ENCODE data around the gene APMAP. TPM values are rescaled to one million over a fixed set of nuclear protein-coding genes. Genes with fewer than 3 reads are reported as not detected.

Gene APMAP
- total RNA-seq, 1 donor from 2014 or later, result 81.3 TPM

GRCh38 chr20:25033265-25033923 lies 40.8 kb upstream of the APMAP start:
- Mint-ChIP-seq H3K36me3 (ENCODE audit: insufficient read depth) (no peaks in the 10 kb centered on the region), H3K4me3 (ENCODE audit: low read depth) (no peak overlapping the region), H3K27me3 (peaks cover 7% of the 10 kb centered on the region), H3K27ac (no peak overlapping the region), H3K4me1 (ENCODE audit: low read depth) (peaks cover 3% of the 10 kb centered on the region), H3K9me3 (ENCODE audit: low read depth) (no peaks in the 10 kb centered on the region)
- TF ChIP-seq CTCF (IDR thresholded peaks at IDR 0.05; ENCODE audit: unreplicated experiment), result no peak
- DNase-seq (ENCODE audit: low spot score, unreplicated experiment), result no peak

GRCh38 chr20:25032478-25033264 lies 40.1 kb upstream of the APMAP start:
- DNase-seq (ENCODE audit: low spot score, unreplicated experiment), result no peak
- Mint-ChIP-seq H3K9me3 (ENCODE audit: low read depth) (no peaks in the 10 kb centered on the region), H3K27ac (peak overlapping the region; percentile 56)

GRCh38 chr20:25032065-25032477 lies 39.5 kb upstream of the APMAP start:
- no peaks in the 10 kb centered on the region for H3K36me3 Mint-ChIP-seq (ENCODE audit: insufficient read depth)
- no peak for TF ChIP-seq CTCF (IDR thresholded peaks at IDR 0.05; ENCODE audit: unreplicated experiment)
- peak overlapping the region; percentile 56 for H3K27ac Mint-ChIP-seq
- peaks cover 7% of the 10 kb centered on the region for H3K27me3 Mint-ChIP-seq
- H3K4me1 Mint-ChIP-seq (ENCODE audit: low read depth), result peaks cover 3% of the 10 kb centered on the region
- no peak for DNase-seq (ENCODE audit: low spot score, unreplicated experiment)
- no peak overlapping the region for H3K4me3 Mint-ChIP-seq (ENCODE audit: low read depth)
- no peaks in the 10 kb centered on the region for H3K9me3 Mint-ChIP-seq (ENCODE audit: low read depth)

More at GRCh38 chr20:25032478-25033264, 40.1 kb upstream of the APMAP start:
- Mint-ChIP-seq H3K4me1 (ENCODE audit: low read depth) (peaks cover 3% of the 10 kb centered on the region), H3K4me3 (ENCODE audit: low read depth) (no peak overlapping the region), H3K27me3 (peaks cover 7% of the 10 kb centered on the region), H3K36me3 (ENCODE audit: insufficient read depth) (no peaks in the 10 kb centered on the region)
- TF ChIP-seq CTCF (IDR thresholded peaks at IDR 0.05; ENCODE audit: unreplicated experiment), result no peak

- Mint-ChIP-seq H3K36me3 (ENCODE audit: insufficient read depth) (no peaks in the 10 kb centered on the region), H3K27ac (no peak overlapping the region)
These were observed 38.7 kb upstream of the APMAP start for GRCh38 chr20:25031241-25031640.

More at GRCh38 chr20:25031241-25031640, 38.7 kb upstream of the APMAP start:
- Mint-ChIP-seq H3K4me1 (ENCODE audit: low read depth) (peaks cover 3% of the 10 kb centered on the region), H3K9me3 (ENCODE audit: low read depth) (no peaks in the 10 kb centered on the region), H3K27me3 (peaks cover 7% of the 10 kb centered on the region), H3K4me3 (ENCODE audit: low read depth) (no peak overlapping the region)
- no peak for TF ChIP-seq CTCF (IDR thresholded peaks at IDR 0.05; ENCODE audit: unreplicated experiment)
- no peak for DNase-seq (ENCODE audit: low spot score, unreplicated experiment)
